ENCODE measurements around the gene KCNMA1.

- TF ChIP-seq GATA2 (IDR thresholded peaks at IDR 0.05; ENCODE audit: low read depth, low read length) (no peak), GATA3 (IDR thresholded peaks at IDR 0.05; ENCODE audit: low read depth, low read length) (no peak)
Observed at GRCh38 chr10:77482072-77482471, 155.5 kb downstream of the KCNMA1 start.

All from SH-SY5Y (cell line).